Caco-2 (cell line): ENCODE measurements around the gene DCLRE1C. TPM values are rescaled to one million over a fixed set of nuclear protein-coding genes. Genes with fewer than 3 reads are reported as not detected.

ENCODE experiments used
- BruUV-seq: library from RNA; stranded (reverse); fragments of 400-500 nt; replicated peaks from 2 replicates; lab custom pipeline; 2021; lab: Mats Ljungman, UMichigan
- CTCF ChIA-PET: fragments of 300-600 bp; sonication (Branson Sonifier 250); formaldehyde crosslinking; loops from one replicate; lab custom pipeline; 2022; ENCODE audit warnings: antibody characterized with exemption; lab: Charles Lee
- POLR2A ChIA-PET: fragments of 300-600 bp; sonication (Branson Sonifier 250); formaldehyde crosslinking; loops from one replicate; lab custom pipeline; 2022; ENCODE audit warnings: antibody characterized with exemption; lab: Charles Lee
- DNase-seq, 2 experiments: peaks; one replicate each; pipeline versions ENCODE4 v3.0.0 to v3.0.0-alpha.2; 2020 to 2022
- H3K27me3 ChIP-seq: replicated peaks from 2 replicates; pipeline ENCODE4 v1.6.0; 2011; ENCODE audit warnings: low read length; ENCODE audit not compliant: control insufficient read depth, insufficient read depth
- H3K36me3 ChIP-seq: 2 replicates; pipeline ENCODE4 v1.5.1; 2011; ENCODE audit warnings: low read length; ENCODE audit not compliant: control insufficient read depth, insufficient read depth
- H3K4me1 ChIP-seq: fragments of 250-450 bp; sonication (Bioruptor Pico); 2 replicates; pipeline ENCODE4 v1.5.1; 2020; ENCODE audit warnings: mild to moderate bottlenecking
- H3K4me3 ChIP-seq: 2 replicates; pipeline ENCODE4 v1.5.1; 2011; ENCODE audit warnings: low read depth, mild to moderate bottlenecking, control low read depth, low read length
- H3K9me3 ChIP-seq: fragments of 250-450 bp; sonication (Bioruptor Pico); 2 replicates; pipeline ENCODE4 v1.5.1; 2020; ENCODE audit warnings: mild to moderate bottlenecking, moderate library complexity
- H3K27ac Mint-ChIP-seq: one replicate; pipeline ENCODE4 v1.8.0; 2022; ENCODE audit warnings: mixed read lengths; ENCODE audit not compliant: unreplicated experiment
- H3K27me3 Mint-ChIP-seq: one replicate; pipeline ENCODE4 v1.8.0; 2022; ENCODE audit warnings: mixed read lengths; ENCODE audit not compliant: insufficient read depth, unreplicated experiment
- H3K36me3 Mint-ChIP-seq: one replicate; pipeline ENCODE4 v1.8.0; 2022; ENCODE audit warnings: mild to moderate bottlenecking, mixed read lengths; ENCODE audit not compliant: insufficient read depth, unreplicated experiment
- H3K4me1 Mint-ChIP-seq: one replicate; pipeline ENCODE4 v1.8.0; 2022; ENCODE audit warnings: low read depth, mixed read lengths; ENCODE audit not compliant: unreplicated experiment
- H3K4me3 Mint-ChIP-seq: one replicate; pipeline ENCODE4 v1.8.0; 2022; ENCODE audit warnings: mild to moderate bottlenecking, moderate library complexity, mixed read lengths; ENCODE audit not compliant: unreplicated experiment
- H3K9me3 Mint-ChIP-seq: one replicate; pipeline ENCODE4 v1.8.0; 2022; ENCODE audit warnings: mixed read lengths; ENCODE audit not compliant: unreplicated experiment
- intact Hi-C: fragments of 100-400 bp; cut with micrococcal nuclease; formaldehyde crosslinking; loops from one replicate; pipeline ENCODE4 v1.10.0; 2022; ENCODE audit not compliant: unreplicated experiment
- total RNA-seq: library from RNA; stranded (reverse); gene quantifications from 2 replicates; pipeline ENCODE4 v1.2.3, GENCODE V29; 2022
- TF ChIP-seq, protein P1 (sequence below), 2 experiments: fragments of 200-600 bp in 1 of 2; IDR thresholded peaks; 1 replicate in 1 of 2; 2 replicates in 1 of 2; pipeline versions ENCODE4 v1.5.1 to v1.8.0; 2011 to 2022; ENCODE audit warnings: antibody characterized with exemption in 1 of 2, control low read depth in 1 of 2, inconsistent platforms in 1 of 2, low read depth in 1 of 2, low read length in 1 of 2, mild to moderate bottlenecking in 1 of 2, moderate library complexity in 1 of 2; ENCODE audit not compliant: insufficient read depth in 1 of 2, severe bottlenecking in 1 of 2, unreplicated experiment in 1 of 2

Gene DCLRE1C
- total RNA-seq, 1 experiment from 2014 or later = 23.7 TPM

DNA sequence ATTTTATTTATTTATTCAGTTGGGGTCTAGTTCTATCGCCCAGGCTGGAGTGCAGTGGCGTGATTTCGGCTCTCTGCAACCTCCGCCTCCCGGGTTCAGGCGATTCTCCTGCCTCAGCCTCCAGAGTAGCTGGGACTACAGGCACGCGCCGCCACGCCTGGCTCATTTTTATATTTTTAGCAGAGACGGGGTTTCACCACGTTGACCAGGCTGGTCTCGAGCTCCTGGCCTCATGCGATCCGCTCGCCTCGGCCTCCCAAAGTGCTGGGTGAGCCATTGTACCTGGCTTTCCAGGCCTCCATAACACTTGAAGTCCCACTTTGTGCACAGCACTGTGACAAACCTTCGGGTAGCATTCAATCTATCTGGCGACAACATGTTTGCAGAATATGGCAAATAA, 1.0 kb upstream of the DCLRE1C start:
- Mint-ChIP-seq H3K36me3 (peaks cover 27% of the 10 kb centered on the region), H3K27me3 (no peaks in the 10 kb centered on the region), H3K4me3 (peak overlapping the region; percentile 87), H3K9me3 (no peaks in the 10 kb centered on the region), H3K27ac (peak overlapping the region; percentile 99), H3K4me1 (peaks cover 6% of the 10 kb centered on the region)
- BruUV-seq = no TSS peak
- intact Hi-C loops = loop anchor here (1.0 to 10.0 kb wide), 4 partner anchors 17 to 380 kb away; partner anchors contain the start of gene SUV39H2
- TF ChIP-seq, protein P1, sequence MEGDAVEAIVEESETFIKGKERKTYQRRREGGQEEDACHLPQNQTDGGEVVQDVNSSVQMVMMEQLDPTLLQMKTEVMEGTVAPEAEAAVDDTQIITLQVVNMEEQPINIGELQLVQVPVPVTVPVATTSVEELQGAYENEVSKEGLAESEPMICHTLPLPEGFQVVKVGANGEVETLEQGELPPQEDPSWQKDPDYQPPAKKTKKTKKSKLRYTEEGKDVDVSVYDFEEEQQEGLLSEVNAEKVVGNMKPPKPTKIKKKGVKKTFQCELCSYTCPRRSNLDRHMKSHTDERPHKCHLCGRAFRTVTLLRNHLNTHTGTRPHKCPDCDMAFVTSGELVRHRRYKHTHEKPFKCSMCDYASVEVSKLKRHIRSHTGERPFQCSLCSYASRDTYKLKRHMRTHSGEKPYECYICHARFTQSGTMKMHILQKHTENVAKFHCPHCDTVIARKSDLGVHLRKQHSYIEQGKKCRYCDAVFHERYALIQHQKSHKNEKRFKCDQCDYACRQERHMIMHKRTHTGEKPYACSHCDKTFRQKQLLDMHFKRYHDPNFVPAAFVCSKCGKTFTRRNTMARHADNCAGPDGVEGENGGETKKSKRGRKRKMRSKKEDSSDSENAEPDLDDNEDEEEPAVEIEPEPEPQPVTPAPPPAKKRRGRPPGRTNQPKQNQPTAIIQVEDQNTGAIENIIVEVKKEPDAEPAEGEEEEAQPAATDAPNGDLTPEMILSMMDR (IDR thresholded peaks at IDR 0.05; ENCODE audit: insufficient read depth in 1 of 2, low read depth in 1 of 2, low read length in 1 of 2, severe bottlenecking in 1 of 2, unreplicated experiment in 1 of 2) = no peak
- H3K4me3 ChIP-seq = peak overlapping the region; percentile 85
- H3K4me1 ChIP-seq = peaks cover 4% of the 10 kb centered on the region; the same call in 1 of the 2 replicates
- ChIA-PET CTCF (interaction anchor here (1.2 to 2.2 kb wide), 2 partner anchors 151 to 213 kb away, joined by 3 to 12 read pairs; no protein-coding TSS in a partner anchor), POLR2A (interaction anchor here (0.6 to 2.2 kb wide), 5 partner anchors 15 to 1144 kb away, joined by 3 to 23 read pairs (median 3); partner anchors contain the start of genes CDNF, HSPA14, MSANTD7 and SUV39H2)
- H3K36me3 ChIP-seq = no peaks in the 10 kb centered on the region
- no peaks in the 10 kb centered on the region for H3K27me3 ChIP-seq
- H3K9me3 ChIP-seq = no peaks in the 10 kb centered on the region
- DNase-seq = no peak

DNA sequence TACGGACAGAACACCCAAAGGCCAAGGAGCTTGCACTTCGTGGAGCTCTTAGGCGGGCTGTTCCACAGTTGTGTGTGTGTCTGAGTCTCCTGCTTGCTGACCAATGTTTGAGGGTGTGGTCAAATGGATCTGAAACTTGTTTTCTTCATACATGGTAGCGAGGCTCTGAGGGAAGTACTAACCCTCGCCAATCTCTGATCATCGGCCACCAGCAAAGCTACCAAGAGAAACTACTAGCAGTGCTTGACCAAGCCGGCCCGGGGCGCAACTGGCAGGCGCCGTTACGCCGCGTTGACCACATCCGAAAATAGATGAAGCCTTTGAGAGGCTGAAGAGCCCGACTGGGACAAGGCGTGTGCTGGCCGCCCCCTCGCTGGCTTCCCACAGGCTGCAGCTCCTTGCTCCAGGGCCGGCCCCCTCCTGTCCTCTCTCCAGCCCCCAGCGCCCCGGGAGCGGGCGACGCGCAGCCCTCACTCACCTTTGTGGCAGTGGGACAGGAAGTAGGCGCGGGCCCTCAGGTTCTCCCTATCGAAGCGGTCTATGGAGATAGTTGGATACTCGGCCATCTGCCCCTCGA, 384 bp downstream of the DCLRE1C start:
- DNase-seq = peak in 1 of 2 experiments; percentile 67
- Histone ChIP-seq H3K4me3 (peak overlapping the region; percentile 85), H3K9me3 (no peaks in the 10 kb centered on the region), H3K4me1 (peaks cover 4% of the 10 kb centered on the region; the same call in 1 of the 2 replicates), H3K27me3 (no peaks in the 10 kb centered on the region), H3K36me3 (no peaks in the 10 kb centered on the region)
- Mint-ChIP-seq H3K9me3 (no peaks in the 10 kb centered on the region), H3K27ac (peak overlapping the region; percentile 99), H3K4me3 (peak overlapping the region; percentile 87), H3K27me3 (no peaks in the 10 kb centered on the region), H3K4me1 (peaks cover 6% of the 10 kb centered on the region), H3K36me3 (peaks cover 27% of the 10 kb centered on the region)
- TF ChIP-seq, protein P1 (IDR thresholded peaks at IDR 0.05; ENCODE audit: insufficient read depth in 1 of 2, low read depth in 1 of 2, low read length in 1 of 2, severe bottlenecking in 1 of 2, unreplicated experiment in 1 of 2) = peak in 1 of 2 experiments; percentile 32
- ChIA-PET CTCF (interaction anchor here (0.6 to 2.2 kb wide), 7 partner anchors 12 to 768 kb away, joined by 3 to 12 read pairs (median 5); partner anchors contain the start of genes CDNF, HSPA14 and MSANTD7), POLR2A (interaction anchor here (0.5 to 2.2 kb wide), 7 partner anchors 20 to 425 kb away, joined by 3 to 25 read pairs (median 3); partner anchors contain the start of genes CDNF, HSPA14, MSANTD7 and SUV39H2)
- intact Hi-C loops = loop anchor here (1.0 to 10.0 kb wide), 2 partner anchors 379 to 454 kb away; no protein-coding TSS in a partner anchor
- BruUV-seq = no TSS peak

DNA sequence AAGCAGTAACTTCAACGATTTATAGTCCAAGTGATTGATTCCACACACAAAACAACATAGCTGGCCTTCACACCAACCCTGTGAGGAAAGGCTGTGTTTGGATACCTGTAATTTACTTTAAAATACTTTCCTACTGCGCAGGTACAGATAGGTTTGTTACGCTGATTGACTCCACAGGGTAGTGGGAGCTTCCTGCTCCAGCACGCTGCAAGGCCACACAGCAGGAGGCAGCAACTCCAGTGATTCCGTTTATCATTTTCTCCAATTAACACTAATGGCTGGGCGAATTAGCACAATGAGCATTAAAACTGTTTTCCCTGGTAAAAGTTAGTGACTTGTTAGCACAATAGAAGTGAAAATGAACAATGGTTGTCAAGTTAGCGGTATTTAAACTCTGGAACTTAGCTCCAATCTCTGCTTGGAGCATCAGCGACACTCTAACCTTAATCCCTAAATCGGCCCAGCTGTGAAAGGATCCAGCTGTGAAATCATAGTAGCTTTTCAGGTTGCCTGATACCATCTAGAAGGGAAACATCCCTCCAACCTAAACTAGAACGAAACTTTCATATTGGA, 959 bp downstream of the DCLRE1C start:
- Histone ChIP-seq H3K36me3 (no peaks in the 10 kb centered on the region), H3K4me3 (peak overlapping the region; percentile 85), H3K27me3 (no peaks in the 10 kb centered on the region), H3K4me1 (peaks cover 4% of the 10 kb centered on the region; the same call in 1 of the 2 replicates), H3K9me3 (no peaks in the 10 kb centered on the region)
- ChIA-PET CTCF (interaction anchor here (0.6 to 2.2 kb wide), 7 partner anchors 13 to 393 kb away, joined by 3 to 12 read pairs (median 6); partner anchors contain the start of genes CDNF, HSPA14, MSANTD7 and NMT2), POLR2A (interaction anchor here (0.6 to 2.2 kb wide), 6 partner anchors 30 to 424 kb away, joined by 3 to 25 read pairs (median 3); partner anchors contain the start of genes CDNF, HSPA14, MSANTD7 and SUV39H2)
- TF ChIP-seq, protein P1 (IDR thresholded peaks at IDR 0.05; ENCODE audit: insufficient read depth in 1 of 2, low read depth in 1 of 2, low read length in 1 of 2, severe bottlenecking in 1 of 2, unreplicated experiment in 1 of 2) = no peak
- intact Hi-C loops = loop anchor here (1.0 to 10.0 kb wide), 2 partner anchors 378 to 454 kb away; no protein-coding TSS in a partner anchor
- Mint-ChIP-seq H3K27me3 (no peaks in the 10 kb centered on the region), H3K9me3 (no peaks in the 10 kb centered on the region), H3K4me3 (peak overlapping the region; percentile 87), H3K36me3 (peaks cover 31% of the 10 kb centered on the region), H3K27ac (peak overlapping the region; percentile 99), H3K4me1 (peaks cover 6% of the 10 kb centered on the region)
- BruUV-seq = TSS peak; percentile 44
- peak in 1 of 2 experiments; percentile 24 for DNase-seq
